ENCODE results near the gene PDGFB.

Gene PDGFB

DNA sequence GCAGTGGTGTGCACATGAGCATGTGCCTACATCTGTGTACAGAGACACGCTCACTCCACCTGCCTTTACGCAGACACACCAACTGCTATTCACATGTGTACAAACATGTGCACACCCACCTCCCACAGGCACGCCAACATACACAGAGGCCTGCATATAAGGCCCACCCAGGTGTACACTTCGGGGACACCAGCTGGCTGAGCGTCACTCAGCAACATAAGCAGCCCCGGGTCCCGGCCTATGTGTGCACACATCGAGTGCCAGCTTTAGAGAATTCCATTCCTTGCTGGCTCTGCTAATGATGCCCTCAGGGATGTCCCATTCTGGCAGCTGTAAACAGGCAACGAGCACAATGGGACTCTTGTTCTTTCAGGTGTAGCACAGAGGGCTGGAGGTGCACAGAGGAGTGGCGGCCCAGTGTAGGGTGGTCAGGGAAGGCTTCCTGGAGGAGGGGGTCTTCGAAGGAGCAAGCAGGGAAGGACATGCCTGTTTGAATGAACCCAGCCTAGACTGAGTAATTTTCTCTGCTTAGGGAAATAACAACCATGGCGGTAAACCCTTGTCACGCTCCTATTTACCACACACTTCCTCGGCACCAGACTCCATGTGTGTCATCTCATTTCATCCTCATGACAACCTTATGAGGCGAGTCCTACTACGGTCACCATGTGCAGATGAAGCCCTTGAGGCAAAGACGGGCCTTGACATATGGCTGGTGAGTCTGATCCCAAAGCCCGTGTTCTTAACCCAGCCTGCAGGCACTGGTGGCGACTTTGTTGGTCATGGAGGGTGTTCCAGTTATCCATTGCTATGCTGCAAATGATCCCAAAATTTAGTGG, 39.6 kb upstream of the PDGFB start:
- no peak for TF ChIP-seq JUND (IDR thresholded peaks at IDR 0.05; ENCODE audit: low read depth)
- in situ Hi-C loops (cut with HindIII; ENCODE audit: low pct_unique_long_range_greater_than_20kb, low sequenced_read_pairs) = no loop called here
- DNase-seq (ENCODE audit: low read depth in 1 of 2, low spot score in 1 of 2) = peak; percentile 55 to 94

DNA sequence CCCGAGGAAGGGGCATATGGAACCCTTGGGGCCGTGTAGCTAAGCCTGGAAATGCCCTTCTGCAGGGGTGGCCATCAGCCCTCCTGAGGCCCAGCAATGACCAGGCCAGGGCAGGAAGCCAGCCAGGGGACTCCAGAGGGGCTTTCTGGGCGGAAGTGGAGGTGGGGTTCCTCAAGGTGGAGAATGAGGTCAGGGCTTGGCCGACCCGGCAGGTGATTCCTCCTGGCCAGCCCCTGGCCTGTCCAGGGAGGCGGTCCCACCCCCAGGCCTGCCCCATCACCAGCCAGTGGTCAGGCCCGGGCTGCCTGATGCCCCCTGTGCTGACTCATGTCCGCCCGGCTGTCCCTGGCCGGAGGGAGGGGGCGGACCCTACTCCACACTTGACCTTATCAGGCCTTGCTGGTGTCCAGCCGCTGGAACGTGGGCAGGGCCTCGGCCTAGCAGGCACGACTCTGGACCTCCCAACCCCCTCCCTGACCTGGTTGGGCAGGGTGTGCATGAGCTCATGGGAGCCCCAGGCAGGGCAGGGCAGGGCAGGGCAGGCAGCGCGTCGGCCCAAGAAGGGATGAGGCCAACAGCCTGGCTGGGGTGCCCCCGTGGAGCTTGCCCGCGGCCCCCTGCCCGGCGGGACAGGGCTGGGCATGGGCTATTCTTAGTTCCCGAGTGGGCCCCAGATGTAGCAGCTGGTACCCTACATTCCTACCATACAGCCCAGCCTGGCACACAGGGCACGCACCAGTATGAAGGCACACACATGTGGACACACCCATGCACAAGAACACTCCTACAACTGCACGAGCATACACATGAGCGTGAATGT, 38.8 kb upstream of the PDGFB start:
- in situ Hi-C loops (cut with HindIII; ENCODE audit: low pct_unique_long_range_greater_than_20kb, low sequenced_read_pairs) = no loop called here
- DNase-seq (ENCODE audit: low read depth in 1 of 2, low spot score in 1 of 2) = peak; percentile 52 to 86
- TF ChIP-seq JUND (IDR thresholded peaks at IDR 0.05; ENCODE audit: low read depth) = no peak; the same call in 1 of the 2 replicates

DNA sequence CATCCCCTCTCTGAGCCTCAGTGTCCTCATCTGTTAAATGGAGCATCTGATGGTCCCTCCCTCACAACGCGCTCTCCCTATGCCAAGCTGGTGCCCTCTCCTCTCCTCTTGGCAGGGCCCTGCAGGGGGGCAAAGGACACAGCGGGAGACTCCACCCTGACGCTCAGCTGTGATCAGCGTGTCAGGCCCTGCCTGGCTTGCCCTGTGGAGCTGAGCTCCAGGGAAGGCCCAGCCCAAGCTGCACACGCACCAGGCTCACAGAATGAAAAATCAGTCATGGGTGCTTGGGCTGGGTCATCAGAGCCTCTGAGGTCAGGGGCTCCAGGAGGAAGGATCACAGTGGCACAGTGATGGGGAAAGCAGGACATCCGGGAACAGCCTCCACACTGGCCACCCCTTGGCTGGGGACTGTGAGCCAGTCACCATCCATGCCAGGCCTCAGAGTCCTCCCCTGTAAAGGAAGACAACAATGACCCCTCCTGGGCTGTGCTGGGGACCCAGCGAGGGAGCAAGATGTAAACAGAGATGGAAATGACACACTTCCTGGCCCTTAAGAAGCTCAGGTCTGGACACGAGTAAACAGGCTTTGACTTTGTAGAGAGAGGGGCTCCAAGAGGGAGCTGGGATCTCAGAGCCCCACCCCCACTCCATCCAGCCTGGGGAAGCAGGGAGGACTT, 38.0 kb upstream of the PDGFB start:
- no peak for TF ChIP-seq JUND (IDR thresholded peaks at IDR 0.05; ENCODE audit: low read depth)
- DNase-seq (ENCODE audit: low read depth in 1 of 2, low spot score in 1 of 2) = no peak
- in situ Hi-C loops (cut with HindIII; ENCODE audit: low pct_unique_long_range_greater_than_20kb, low sequenced_read_pairs) = no loop called here

DNA sequence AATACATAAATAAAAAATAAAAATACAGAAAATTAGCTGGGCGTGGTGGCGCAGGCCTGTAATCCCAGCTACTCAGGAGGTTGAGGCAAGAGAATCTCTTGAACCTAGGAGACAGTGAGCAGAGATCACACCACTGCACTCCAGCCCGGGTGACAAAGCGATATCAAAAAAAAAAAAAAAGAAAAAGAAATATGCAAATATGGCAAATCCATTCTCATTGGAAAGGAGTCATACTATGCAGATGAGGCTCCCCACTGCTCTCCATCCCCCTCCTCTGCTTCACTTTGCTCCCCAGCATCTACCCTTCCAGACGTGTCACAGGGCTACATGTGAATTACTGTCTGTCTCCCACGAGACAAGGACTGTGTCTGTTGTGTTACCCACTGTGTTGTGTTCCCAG, 36.3 kb upstream of the PDGFB start:
- DNase-seq (ENCODE audit: low read depth in 1 of 2, low spot score in 1 of 2) = no peak
- no peak for TF ChIP-seq JUND (IDR thresholded peaks at IDR 0.05; ENCODE audit: low read depth)
- in situ Hi-C loops (cut with HindIII; ENCODE audit: low pct_unique_long_range_greater_than_20kb, low sequenced_read_pairs) = no loop called here

DNA sequence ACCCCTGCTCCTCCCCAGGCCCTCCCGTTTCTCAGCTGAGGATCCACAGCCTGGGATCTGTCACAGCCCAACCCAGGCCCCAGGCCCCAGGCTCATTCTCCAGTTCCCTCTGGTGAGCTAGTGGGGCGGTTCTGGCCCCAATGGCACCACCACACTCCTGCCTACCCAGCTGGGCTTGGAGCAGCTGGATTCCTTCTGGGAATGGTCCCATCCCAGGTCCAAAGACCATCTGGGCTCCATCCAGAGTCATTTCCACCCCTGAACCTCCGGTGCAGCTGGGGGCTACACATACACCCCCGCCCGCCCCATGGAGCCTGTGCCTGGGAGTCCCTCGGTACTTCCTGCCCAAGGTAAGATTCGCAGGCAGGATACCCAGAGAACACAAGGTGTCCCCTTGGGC, 35.5 kb upstream of the PDGFB start:
- DNase-seq (ENCODE audit: low read depth in 1 of 2, low spot score in 1 of 2) = no peak
- TF ChIP-seq JUND (IDR thresholded peaks at IDR 0.05; ENCODE audit: low read depth) = no peak
- in situ Hi-C loops (cut with HindIII; ENCODE audit: low pct_unique_long_range_greater_than_20kb, low sequenced_read_pairs) = no loop called here

DNA sequence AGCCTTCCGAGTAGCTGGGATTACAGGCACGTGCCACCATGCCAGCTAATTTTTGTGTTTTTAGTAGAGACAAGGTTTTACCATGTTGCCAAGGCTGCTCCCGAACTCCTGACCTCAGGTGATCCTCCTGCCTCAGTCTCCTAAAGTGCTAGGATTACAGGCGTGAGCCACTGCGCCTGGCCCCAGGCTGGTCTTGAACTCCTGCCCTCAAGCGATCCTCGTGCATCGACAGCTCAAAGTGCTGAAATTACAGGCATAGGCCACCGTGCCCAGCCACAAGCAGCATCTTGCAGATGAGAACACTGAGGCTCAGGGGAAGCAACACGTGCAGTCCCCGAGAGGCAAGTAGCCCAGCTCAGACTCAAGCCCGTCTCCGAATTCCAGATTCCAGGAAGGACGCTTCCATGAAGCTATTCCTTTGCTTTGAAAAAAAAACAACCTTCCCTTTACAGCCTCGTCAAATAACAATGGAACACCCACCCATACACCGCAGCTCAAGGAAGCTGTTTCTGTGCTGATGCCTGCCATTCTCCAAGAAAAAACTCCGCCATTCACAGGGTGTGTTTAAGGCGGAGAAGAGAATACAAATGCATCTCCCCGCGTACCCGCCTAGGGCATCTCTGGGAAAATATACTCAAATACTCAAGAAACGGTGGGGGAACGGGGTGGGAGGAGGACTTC, 34.5 kb upstream of the PDGFB start:
- no peak for TF ChIP-seq JUND (IDR thresholded peaks at IDR 0.05; ENCODE audit: low read depth)
- in situ Hi-C loops (cut with HindIII; ENCODE audit: low pct_unique_long_range_greater_than_20kb, low sequenced_read_pairs) = no loop called here
- DNase-seq (ENCODE audit: low read depth in 1 of 2, low spot score in 1 of 2) = no peak

DNA sequence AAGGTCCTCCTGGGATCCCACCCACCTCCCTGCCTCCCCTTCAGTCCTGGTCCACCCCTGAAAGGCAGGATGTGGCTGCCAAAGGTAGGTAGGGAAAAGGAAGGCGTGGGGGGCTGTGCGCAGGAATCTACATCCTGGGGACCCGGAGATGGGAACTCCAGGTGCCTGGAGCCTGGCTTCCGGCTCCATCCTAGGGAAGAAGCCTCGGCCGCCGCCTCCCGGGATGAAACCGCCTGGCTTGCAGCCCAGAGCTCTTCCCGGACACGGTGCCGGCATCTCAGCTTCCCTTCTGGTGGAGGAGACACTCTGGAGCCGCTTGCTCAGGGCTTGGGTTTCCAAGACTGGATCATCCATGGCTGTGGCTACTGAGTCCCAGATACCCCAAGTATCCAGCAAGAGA, 33.3 kb upstream of the PDGFB start:
- in situ Hi-C loops (cut with HindIII; ENCODE audit: low pct_unique_long_range_greater_than_20kb, low sequenced_read_pairs) = no loop called here
- DNase-seq (ENCODE audit: low read depth in 1 of 2, low spot score in 1 of 2) = no peak
- no peak for TF ChIP-seq JUND (IDR thresholded peaks at IDR 0.05; ENCODE audit: low read depth)

DNA sequence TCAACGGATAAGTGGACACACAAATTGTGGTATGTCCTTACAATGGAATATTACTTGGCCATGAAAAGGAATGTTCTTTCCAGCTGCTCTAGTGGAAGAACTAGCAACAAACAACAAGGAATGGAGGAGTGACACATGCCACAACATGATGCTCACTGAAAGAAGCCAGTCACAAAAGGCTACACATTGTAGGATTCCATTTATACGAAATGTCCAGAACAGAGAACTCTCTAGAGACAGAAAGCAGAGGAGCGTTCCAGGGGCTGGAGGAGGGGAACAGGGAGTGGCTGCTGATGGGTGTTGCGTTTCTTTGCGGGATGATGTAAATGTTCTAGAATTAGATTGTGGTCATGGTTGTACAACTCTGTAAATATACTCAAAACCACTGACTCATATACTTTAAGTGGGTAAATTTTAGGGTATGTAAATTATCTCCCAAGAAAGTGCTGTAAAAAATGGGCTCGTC, 32.4 kb upstream of the PDGFB start:
- TF ChIP-seq JUND (IDR thresholded peaks at IDR 0.05; ENCODE audit: low read depth) = no peak
- in situ Hi-C loops (cut with HindIII; ENCODE audit: low pct_unique_long_range_greater_than_20kb, low sequenced_read_pairs) = no loop called here
- DNase-seq (ENCODE audit: low read depth in 1 of 2, low spot score in 1 of 2) = no peak

DNA sequence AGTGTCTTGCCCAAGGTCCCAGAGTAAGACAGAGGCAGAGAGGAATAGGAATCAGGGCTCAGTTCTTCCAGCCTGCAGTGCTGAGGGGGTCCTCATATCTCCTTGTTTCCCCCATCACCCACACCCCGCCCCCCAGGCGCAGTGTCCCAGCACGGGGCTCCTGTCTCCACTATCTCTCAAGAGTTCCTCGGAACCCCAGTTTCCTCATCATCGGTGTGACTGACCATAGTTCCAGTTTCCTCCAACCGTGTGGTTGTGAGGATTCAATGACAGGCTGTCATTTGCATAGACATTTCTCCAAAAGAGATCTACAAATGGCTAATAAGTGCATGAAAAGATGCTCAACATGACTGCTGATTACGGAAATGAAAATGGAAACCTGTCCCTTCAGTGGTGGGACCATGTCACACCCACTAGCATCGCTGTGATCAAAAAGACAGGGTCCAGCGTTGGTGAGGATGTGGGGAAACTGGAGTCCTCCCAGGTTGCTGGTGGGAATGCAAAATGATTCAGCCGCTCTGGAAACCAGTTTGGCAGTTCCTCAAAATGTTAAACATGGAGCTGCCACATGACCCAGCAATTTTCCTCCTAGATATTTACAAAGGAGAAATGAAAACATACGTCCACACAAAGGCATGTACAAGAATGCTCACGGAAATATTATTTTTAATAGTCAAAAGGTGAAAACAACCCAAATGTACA, 31.8 kb upstream of the PDGFB start:
- peak in 1 of 2 experiments; percentile 73 for DNase-seq (ENCODE audit: low read depth in 1 of 2, low spot score in 1 of 2)
- no peak for TF ChIP-seq JUND (IDR thresholded peaks at IDR 0.05; ENCODE audit: low read depth)
- in situ Hi-C loops (cut with HindIII; ENCODE audit: low pct_unique_long_range_greater_than_20kb, low sequenced_read_pairs) = no loop called here

DNA sequence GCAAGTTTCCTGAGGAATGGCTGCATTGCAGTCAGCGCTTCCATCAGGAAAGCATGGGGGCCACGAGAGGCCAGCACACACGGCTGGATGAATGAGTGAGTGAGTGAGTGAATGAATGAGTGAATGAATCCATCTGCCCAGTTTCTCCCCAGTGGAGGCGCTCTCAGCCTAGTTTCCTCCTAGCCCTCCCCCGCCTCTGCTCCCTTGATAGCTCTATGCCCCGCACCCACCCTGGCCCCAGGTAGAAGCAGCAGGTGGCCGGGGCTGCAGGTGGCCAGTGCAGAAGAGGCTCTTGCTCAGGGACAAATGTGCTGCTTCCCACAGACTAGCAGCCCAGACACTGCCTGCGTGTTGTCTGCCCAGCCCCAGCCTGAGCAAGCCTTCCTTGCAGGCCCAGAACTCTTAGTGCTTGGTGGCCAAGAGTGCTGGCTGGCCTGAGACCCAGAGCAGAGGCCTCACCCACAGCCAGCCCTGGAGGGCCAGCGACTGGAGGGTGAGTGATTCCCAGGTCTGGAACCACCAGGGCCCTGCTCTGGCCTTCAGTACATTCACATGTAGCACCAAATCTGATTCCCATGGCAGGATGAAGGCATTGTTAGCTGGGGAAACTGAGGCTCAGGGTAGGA, 31.1 kb upstream of the PDGFB start:
- in situ Hi-C loops (cut with HindIII; ENCODE audit: low pct_unique_long_range_greater_than_20kb, low sequenced_read_pairs) = no loop called here
- TF ChIP-seq JUND (IDR thresholded peaks at IDR 0.05; ENCODE audit: low read depth) = no peak
- no peak for DNase-seq (ENCODE audit: low read depth in 1 of 2, low spot score in 1 of 2)

Data from T47D (cell line).